HepG2 (cell line): ENCODE data around the gene TM4SF20. TPM values are rescaled to one million over a fixed set of nuclear protein-coding genes. Genes with fewer than 3 reads are reported as not detected.

Experiments
- CAMTA2 ChIP-seq: sonication (generic); formaldehyde crosslinking; IDR thresholded peaks from 2 replicates; pipeline ENCODE4 v1.4.0; 2020; ENCODE audit warnings: mild to moderate bottlenecking, missing genetic modification reagents, borderline replicate concordance
- CCAR2 ChIP-seq: fragments of 200-400 bp; formaldehyde crosslinking; optimal IDR thresholded peaks from 2 replicates; pipeline ENCODE3; 2018; ENCODE audit warnings: low read depth, mild to moderate bottlenecking, low read length, moderate library complexity
- ELF4 ChIP-seq: sonication (generic); formaldehyde crosslinking; IDR thresholded peaks from 2 replicates; pipeline ENCODE4 v1.5.0; 2020; ENCODE audit warnings: missing genetic modification reagents, mild to moderate bottlenecking, moderate library complexity, borderline replicate concordance
- FLYWCH1 ChIP-seq: sonication (generic); formaldehyde crosslinking; IDR thresholded peaks from 2 replicates; pipeline ENCODE4 v1.8.1; 2023; ENCODE audit warnings: mild to moderate bottlenecking, missing genetic modification reagents
- JARID2 ChIP-seq: sonication (generic); formaldehyde crosslinking; IDR thresholded peaks from 2 replicates; pipeline ENCODE4 v1.8.1; 2023; ENCODE audit warnings: missing genetic modification reagents, inconsistent platforms; ENCODE audit not compliant: insufficient replicate concordance
- KAT2B ChIP-seq: fragments of 150-350 bp; IDR thresholded peaks from 2 replicates; pipeline ENCODE4 v1.6.1; 2014; ENCODE audit warnings: low read depth, low read length, borderline replicate concordance
- MXD4 ChIP-seq: IDR thresholded peaks from 2 replicates; pipeline ENCODE4 v1.6.1; 2016; ENCODE audit warnings: mild to moderate bottlenecking, missing biosample characterization, missing genetic modification reagents
- REL ChIP-seq: sonication (generic); formaldehyde crosslinking; conservative IDR thresholded peaks from 2 replicates; pipeline ENCODE4 v1.8.0; 2022; ENCODE audit warnings: mild to moderate bottlenecking, missing genetic modification reagents, moderate library complexity
- SSRP1 ChIP-seq: IDR thresholded peaks from 2 replicates; pipeline ENCODE4 v1.6.1; 2016; ENCODE audit warnings: control low read depth
- TBP ChIP-seq: sonication (generic); formaldehyde crosslinking; IDR thresholded peaks from 2 replicates; pipeline ENCODE4 v1.5.0; 2020; ENCODE audit warnings: missing genetic modification reagents
- TMF1 ChIP-seq: sonication (generic); formaldehyde crosslinking; IDR thresholded peaks from 2 replicates; pipeline ENCODE4 v1.8.1; 2022; ENCODE audit warnings: low read depth, missing genetic modification reagents
- ZNF263 ChIP-seq: sonication (generic); formaldehyde crosslinking; IDR thresholded peaks from 2 replicates; pipeline ENCODE4 v1.4.0; 2020; ENCODE audit warnings: missing genetic modification reagents
- ZNF329 ChIP-seq: sonication (generic); formaldehyde crosslinking; IDR thresholded peaks from 2 replicates; pipeline ENCODE4 v1.9.0; 2021; ENCODE audit warnings: low read depth, mild to moderate bottlenecking, missing genetic modification reagents
- ZNF672 ChIP-seq: sonication (generic); formaldehyde crosslinking; IDR thresholded peaks from 2 replicates; pipeline ENCODE4 v1.8.1; 2022; ENCODE audit warnings: missing genetic modification reagents
- ZNF7 ChIP-seq: IDR thresholded peaks from 2 replicates; pipeline ENCODE4 v1.6.1; 2016; ENCODE audit warnings: missing biosample characterization, missing genetic modification reagents
- ZNF713 ChIP-seq: sonication (generic); formaldehyde crosslinking; IDR thresholded peaks from 2 replicates; pipeline ENCODE4 v1.4.0; 2020; ENCODE audit warnings: mild to moderate bottlenecking, missing genetic modification reagents
- polyA plus RNA-seq, 8 experiments: library from polyadenylated mRNA; depleted of rRNA in 3 of 8; stranded (reverse) in 7 of 8; unstranded in 1 of 8; fragments of >200 nt; fragmentation: Illumina TruSeq in 4 of 8; extraction: Trizol in 4 of 8; gene quantifications; 2 replicates each; pipeline versions ENCODE4 v1.2.1 to v1.2.3, GENCODE V29; 2011 to 2016; ENCODE audit warnings: low read depth in 4 of 8, missing spikeins in 1 of 8, mixed read lengths in 1 of 8; ENCODE audit not compliant: insufficient read depth in 1 of 8
- total RNA-seq, 5 experiments: library from RNA; depleted of rRNA; stranded (reverse); fragments of >200 nt; fragmentation: Illumina TruSeq; extraction: Trizol; gene quantifications; 2 replicates each; pipeline ENCODE4 v1.2.3, GENCODE V29; 2016; ENCODE audit warnings: low read depth in 1 of 5
- TF ChIP-seq, protein P1 (sequence below): IDR thresholded peaks from 2 replicates; pipeline ENCODE4 v1.6.1; 2016; ENCODE audit warnings: low read depth, missing genetic modification reagents, missing compliant biosample characterization
- TF ChIP-seq, protein P2 (sequence below): sonication (generic); formaldehyde crosslinking; IDR thresholded peaks from 2 replicates; pipeline ENCODE4 v1.5.1; 2020; ENCODE audit warnings: missing genetic modification reagents, mild to moderate bottlenecking, borderline replicate concordance
- TF ChIP-seq, protein P3 (sequence below): sonication (generic); formaldehyde crosslinking; IDR thresholded peaks from 2 replicates; pipeline ENCODE4 v1.8.0; 2022; ENCODE audit warnings: missing genetic modification reagents, mild to moderate bottlenecking, borderline replicate concordance
- TF ChIP-seq, protein P4 (sequence below): sonication (generic); formaldehyde crosslinking; IDR thresholded peaks from 2 replicates; pipeline ENCODE4 v1.4.0; 2020; ENCODE audit warnings: missing genetic modification reagents

TM4SF20 gene
- total and polyA plus RNA-seq, 2 of the 13 experiments (the other 11 are each of a cell fraction or from before 2014, with no cell fraction given) = not detected

DNA sequence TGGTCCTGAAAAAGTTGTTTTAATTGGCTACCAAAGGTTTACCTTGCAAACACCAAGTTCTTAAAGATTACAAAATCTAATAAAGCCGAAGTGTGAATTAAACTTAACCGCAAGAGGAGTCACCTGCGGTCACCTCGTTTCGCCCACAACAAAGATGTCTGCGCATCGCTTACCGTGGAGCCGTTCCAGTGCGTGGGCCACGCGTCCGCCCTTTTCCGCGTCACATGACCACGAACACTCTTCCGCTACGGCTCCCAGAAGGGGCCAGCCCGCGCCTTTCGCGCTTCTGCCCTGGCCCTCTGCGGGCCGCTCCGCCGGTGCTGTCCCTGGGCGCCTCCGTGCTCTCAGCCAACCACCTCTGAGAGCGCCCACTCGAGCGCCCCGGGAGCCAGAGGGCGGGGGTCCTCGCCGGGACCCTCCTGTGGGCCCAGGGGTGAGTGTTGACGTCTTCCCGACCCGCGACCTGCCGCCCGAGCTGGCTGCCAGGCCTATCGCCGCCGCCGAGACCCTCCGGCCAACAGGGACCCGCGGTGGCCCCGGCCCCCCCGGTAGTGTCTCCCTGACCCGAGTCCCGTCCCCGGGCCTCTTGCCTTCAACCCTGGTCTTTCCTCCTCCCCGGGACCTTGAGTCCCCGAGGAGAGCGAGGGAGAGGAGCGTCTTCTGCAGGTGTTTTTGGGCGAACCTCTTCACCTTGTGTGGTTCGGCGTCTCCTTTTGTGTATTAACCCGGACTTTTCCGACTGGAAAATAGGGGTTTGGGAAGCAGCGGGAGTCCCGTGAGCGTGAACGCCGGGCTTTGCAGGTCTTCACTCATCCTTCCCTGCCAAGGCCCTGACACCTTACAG lies 53.9 kb downstream of the TM4SF20 start, which contains the start of gene MFF (continued):
- TF ChIP-seq MXD4 (CRISPR knock-in tag) = peak; percentile 94
- no peak for TF ChIP-seq TMF1 (CRISPR knock-in tag)
- no peak for TF ChIP-seq ZNF672
- peak; percentile 77; the same call in 1 of the 2 replicates for TF ChIP-seq TBP (CRISPR knock-in tag)
- TF ChIP-seq CCAR2 = peak; percentile 75
- TF ChIP-seq ZNF7 = peak; percentile 22; the same call in 1 of the 2 replicates
- TF ChIP-seq, protein P1, sequence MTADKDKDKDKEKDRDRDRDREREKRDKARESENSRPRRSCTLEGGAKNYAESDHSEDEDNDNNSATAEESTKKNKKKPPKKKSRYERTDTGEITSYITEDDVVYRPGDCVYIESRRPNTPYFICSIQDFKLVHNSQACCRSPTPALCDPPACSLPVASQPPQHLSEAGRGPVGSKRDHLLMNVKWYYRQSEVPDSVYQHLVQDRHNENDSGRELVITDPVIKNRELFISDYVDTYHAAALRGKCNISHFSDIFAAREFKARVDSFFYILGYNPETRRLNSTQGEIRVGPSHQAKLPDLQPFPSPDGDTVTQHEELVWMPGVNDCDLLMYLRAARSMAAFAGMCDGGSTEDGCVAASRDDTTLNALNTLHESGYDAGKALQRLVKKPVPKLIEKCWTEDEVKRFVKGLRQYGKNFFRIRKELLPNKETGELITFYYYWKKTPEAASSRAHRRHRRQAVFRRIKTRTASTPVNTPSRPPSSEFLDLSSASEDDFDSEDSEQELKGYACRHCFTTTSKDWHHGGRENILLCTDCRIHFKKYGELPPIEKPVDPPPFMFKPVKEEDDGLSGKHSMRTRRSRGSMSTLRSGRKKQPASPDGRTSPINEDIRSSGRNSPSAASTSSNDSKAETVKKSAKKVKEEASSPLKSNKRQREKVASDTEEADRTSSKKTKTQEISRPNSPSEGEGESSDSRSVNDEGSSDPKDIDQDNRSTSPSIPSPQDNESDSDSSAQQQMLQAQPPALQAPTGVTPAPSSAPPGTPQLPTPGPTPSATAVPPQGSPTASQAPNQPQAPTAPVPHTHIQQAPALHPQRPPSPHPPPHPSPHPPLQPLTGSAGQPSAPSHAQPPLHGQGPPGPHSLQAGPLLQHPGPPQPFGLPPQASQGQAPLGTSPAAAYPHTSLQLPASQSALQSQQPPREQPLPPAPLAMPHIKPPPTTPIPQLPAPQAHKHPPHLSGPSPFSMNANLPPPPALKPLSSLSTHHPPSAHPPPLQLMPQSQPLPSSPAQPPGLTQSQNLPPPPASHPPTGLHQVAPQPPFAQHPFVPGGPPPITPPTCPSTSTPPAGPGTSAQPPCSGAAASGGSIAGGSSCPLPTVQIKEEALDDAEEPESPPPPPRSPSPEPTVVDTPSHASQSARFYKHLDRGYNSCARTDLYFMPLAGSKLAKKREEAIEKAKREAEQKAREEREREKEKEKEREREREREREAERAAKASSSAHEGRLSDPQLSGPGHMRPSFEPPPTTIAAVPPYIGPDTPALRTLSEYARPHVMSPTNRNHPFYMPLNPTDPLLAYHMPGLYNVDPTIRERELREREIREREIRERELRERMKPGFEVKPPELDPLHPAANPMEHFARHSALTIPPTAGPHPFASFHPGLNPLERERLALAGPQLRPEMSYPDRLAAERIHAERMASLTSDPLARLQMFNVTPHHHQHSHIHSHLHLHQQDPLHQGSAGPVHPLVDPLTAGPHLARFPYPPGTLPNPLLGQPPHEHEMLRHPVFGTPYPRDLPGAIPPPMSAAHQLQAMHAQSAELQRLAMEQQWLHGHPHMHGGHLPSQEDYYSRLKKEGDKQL (CRISPR knock-in tag) = peak; percentile 72
- peak; percentile 93 for TF ChIP-seq ZNF329
- TF ChIP-seq ZNF713 (CRISPR knock-in tag) = peak; percentile 87; the same call in 1 of the 2 replicates
- peak; percentile 85 for TF ChIP-seq REL (CRISPR knock-in tag)
- TF ChIP-seq KAT2B = no peak
- TF ChIP-seq, protein P2, sequence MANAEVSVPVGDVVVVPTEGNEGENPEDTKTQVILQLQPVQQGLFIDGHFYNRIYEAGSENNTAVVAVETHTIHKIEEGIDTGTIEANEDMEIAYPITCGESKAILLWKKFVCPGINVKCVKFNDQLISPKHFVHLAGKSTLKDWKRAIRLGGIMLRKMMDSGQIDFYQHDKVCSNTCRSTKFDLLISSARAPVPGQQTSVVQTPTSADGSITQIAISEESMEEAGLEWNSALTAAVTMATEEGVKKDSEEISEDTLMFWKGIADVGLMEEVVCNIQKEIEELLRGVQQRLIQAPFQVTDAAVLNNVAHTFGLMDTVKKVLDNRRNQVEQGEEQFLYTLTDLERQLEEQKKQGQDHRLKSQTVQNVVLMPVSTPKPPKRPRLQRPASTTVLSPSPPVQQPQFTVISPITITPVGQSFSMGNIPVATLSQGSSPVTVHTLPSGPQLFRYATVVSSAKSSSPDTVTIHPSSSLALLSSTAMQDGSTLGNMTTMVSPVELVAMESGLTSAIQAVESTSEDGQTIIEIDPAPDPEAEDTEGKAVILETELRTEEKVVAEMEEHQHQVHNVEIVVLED (CRISPR knock-in tag) = peak; percentile 97
- TF ChIP-seq CAMTA2 (CRISPR knock-in tag) = no peak; the same call in 1 of the 2 replicates
- peak; percentile 94 for TF ChIP-seq ELF4 (CRISPR knock-in tag)
- TF ChIP-seq, protein P3, sequence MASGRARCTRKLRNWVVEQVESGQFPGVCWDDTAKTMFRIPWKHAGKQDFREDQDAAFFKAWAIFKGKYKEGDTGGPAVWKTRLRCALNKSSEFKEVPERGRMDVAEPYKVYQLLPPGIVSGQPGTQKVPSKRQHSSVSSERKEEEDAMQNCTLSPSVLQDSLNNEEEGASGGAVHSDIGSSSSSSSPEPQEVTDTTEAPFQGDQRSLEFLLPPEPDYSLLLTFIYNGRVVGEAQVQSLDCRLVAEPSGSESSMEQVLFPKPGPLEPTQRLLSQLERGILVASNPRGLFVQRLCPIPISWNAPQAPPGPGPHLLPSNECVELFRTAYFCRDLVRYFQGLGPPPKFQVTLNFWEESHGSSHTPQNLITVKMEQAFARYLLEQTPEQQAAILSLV (CRISPR knock-in tag) = peak; percentile 98
- TF ChIP-seq JARID2 (CRISPR knock-in tag) = peak; percentile 98
- no peak for TF ChIP-seq SSRP1
- peak; percentile 75 for TF ChIP-seq ZNF263
- TF ChIP-seq, protein P4, sequence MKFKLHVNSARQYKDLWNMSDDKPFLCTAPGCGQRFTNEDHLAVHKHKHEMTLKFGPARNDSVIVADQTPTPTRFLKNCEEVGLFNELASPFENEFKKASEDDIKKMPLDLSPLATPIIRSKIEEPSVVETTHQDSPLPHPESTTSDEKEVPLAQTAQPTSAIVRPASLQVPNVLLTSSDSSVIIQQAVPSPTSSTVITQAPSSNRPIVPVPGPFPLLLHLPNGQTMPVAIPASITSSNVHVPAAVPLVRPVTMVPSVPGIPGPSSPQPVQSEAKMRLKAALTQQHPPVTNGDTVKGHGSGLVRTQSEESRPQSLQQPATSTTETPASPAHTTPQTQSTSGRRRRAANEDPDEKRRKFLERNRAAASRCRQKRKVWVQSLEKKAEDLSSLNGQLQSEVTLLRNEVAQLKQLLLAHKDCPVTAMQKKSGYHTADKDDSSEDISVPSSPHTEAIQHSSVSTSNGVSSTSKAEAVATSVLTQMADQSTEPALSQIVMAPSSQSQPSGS (CRISPR knock-in tag) = peak; percentile 95
- 0 out of 2 replicates have a peak, but pooled peaks have one; percentile 26 for TF ChIP-seq FLYWCH1 (CRISPR knock-in tag)
